Suprapubic skin (tissue), 4 donors: Measurements from ENCODE around the gene SECISBP2.

Experiments used
- CTCF ChIP-seq, 2 donors: fragments of 200-600 bp in 1 of 2; fragments of 450-650 bp in 1 of 2; sonication (generic) in 1 of 2; IDR thresholded peaks; one replicate each; pipeline ENCODE4 v1.5.1; 2016 to 2019; ENCODE audit warnings: antibody characterized with exemption in 2 of 2, mild to moderate bottlenecking in 1 of 2, moderate library complexity in 1 of 2
- POLR2A ChIP-seq, 2 donors: fragments of 450-650 bp; IDR thresholded peaks; one replicate each; pipeline ENCODE4 v1.6.1; 2017; ENCODE audit warnings: antibody characterized with exemption in 2 of 2, mild to moderate bottlenecking in 2 of 2, moderate library complexity in 2 of 2
- POLR2AphosphoS5 ChIP-seq, 3 donors: sonication (generic); formaldehyde crosslinking; IDR thresholded peaks; one replicate each; pipeline ENCODE4 v1.6.1; 2017; ENCODE audit warnings: antibody characterized with exemption in 3 of 3

DNA sequence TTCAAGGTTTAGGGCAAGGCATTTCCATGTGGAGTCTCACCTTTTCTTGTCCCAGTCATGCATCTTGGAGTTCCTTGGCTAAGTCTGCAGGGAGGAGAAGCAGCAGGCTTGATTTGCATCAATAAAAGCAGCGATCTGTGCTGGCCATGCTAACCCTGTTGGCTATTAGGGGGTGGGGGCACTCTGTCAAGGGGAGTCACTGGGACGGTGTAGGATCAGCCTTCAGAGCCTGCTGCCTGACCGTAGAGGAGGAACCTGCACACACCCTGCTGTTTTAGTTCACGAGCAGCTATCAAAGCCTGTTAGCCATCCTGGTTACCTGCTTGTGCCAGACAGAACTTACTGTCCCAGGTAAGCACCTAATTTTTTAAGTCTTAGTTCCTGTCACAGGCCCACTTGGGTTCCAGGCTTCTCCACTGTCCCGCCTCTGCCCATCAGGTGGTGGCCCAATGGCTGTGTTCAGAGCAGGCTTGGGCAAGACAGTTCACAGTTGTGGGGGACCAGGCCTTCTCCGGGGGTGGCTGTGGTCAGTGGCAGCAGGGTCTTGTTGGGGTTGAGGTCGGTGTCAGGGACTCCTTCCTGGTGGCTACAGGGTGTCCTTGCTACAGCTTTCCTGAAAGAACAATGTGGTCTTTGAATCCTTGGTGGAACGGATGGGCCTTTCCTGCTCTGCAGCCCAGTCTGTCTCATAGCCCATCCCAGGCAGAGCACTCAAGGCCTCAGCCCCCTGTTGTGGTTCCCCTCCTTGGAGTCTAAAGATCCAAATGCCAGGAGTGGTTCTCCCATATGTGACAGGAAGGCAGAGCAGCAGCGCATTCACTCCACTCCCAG, 43.7 kb downstream of the SECISBP2 start:
- TF ChIP-seq CTCF (IDR thresholded peaks at IDR 0.05): no peak
- no peak for TF ChIP-seq POLR2AphosphoS5 (IDR thresholded peaks at IDR 0.05)
- no peak for TF ChIP-seq POLR2A (IDR thresholded peaks at IDR 0.05)
